HepG2 (cell line): ENCODE measurements around the gene CNTRL. TPM values are rescaled to one million over a fixed set of nuclear protein-coding genes. Genes with fewer than 3 reads are reported as not detected.

Source experiments
- ATAC-seq: fragments of 200-7000 bp; cut with Tn5 transposase; 3 replicates; pipeline ENCODE4 v1.9.1; 2020; ENCODE audit warnings: mild to moderate bottlenecking, moderate library complexity
- BruUV-seq: library from RNA; stranded (reverse); fragments of 400-500 nt; replicated peaks from 2 replicates; lab custom pipeline; 2021; lab: Mats Ljungman, UMichigan
- CTCF ChIA-PET: fragments of 300-600 bp; formaldehyde crosslinking; extraction: SDS; loops from one replicate; lab custom pipeline; 2021; ENCODE audit warnings: low total read pairs, inconsistent platforms, low intra/inter-chr PET ratio; lab: Yijun Ruan, JAX
- POLR2A ChIA-PET: fragments of 350-600 bp; sonication (Branson Sonifier 250); formaldehyde crosslinking; loops from one replicate; lab custom pipeline; 2020; ENCODE audit warnings: antibody characterized with exemption, inconsistent platforms; lab: Yijun Ruan, JAX
- DNase-seq: peaks from one replicate; pipeline ENCODE4 v3.0.0-alpha.2; 2015; ENCODE audit warnings: low spot score
- FAIRE-seq: peaks from 3 replicates; lab custom pipeline; 2011; peaks lifted over from hg19 to GRCh38; lab: Jason Lieb, UNC
- H2AFZ ChIP-seq: one replicate; pipeline ENCODE4 v1.6.1; 2011; ENCODE audit warnings: low read length, inconsistent platforms
- H3K27ac ChIP-seq: fragments of 300-600 bp; 3 replicates; pipeline ENCODE4 v1.8.0; 2011; ENCODE audit warnings: mixed run types, mild to moderate bottlenecking, mixed read lengths, low read length, inconsistent platforms; ENCODE audit not compliant: insufficient read depth; ENCODE audit errors: extremely low read length
- H3K27me3 ChIP-seq, 2 experiments: fragments of 200-600 bp in 1 of 2; 2 replicates in 1 of 2; 3 replicates in 1 of 2; pipeline versions ENCODE4 v1.6.0 to v1.8.0; 2011; ENCODE audit warnings: low read length in 2 of 2, mild to moderate bottlenecking in 2 of 2, moderate library complexity in 2 of 2, inconsistent platforms in 1 of 2; ENCODE audit not compliant: insufficient read depth in 2 of 2, control insufficient read depth in 1 of 2
- H3K36me3 ChIP-seq, 2 experiments: fragments of 200-600 bp in 1 of 2; replicated peaks in 1 of 2; 2 replicates in 1 of 2; 3 replicates in 1 of 2; pipeline versions ENCODE4 v1.5.1 to v1.8.0; 2011; ENCODE audit warnings: low read length in 2 of 2, inconsistent platforms in 1 of 2; ENCODE audit not compliant: insufficient read depth in 2 of 2, control insufficient read depth in 1 of 2
- H3K4me1 ChIP-seq: 2 replicates; pipeline ENCODE4 v1.5.1; 2012; ENCODE audit warnings: low read length, inconsistent platforms; ENCODE audit not compliant: insufficient read depth
- H3K4me2 ChIP-seq: 2 replicates; pipeline ENCODE4 v1.6.0; 2011; ENCODE audit warnings: low read depth, low read length, inconsistent platforms
- H3K4me3 ChIP-seq, 3 experiments: fragments of 200-600 bp in 1 of 3; sonication (generic), shearing (Covaris generic) in 1 of 3; replicated peaks in 1 of 3; 2 replicates each; pipeline ENCODE4 v1.5.1; 2011 to 2016; ENCODE audit warnings: low read length in 3 of 3, inconsistent platforms in 2 of 3, low read depth in 2 of 3, mild to moderate bottlenecking in 2 of 3, control low read depth in 1 of 3, mixed read lengths in 1 of 3; ENCODE audit not compliant: insufficient read depth in 1 of 3
- H3K79me2 ChIP-seq: one replicate; pipeline ENCODE4 v1.6.1; 2011; ENCODE audit warnings: low read length, inconsistent platforms; ENCODE audit not compliant: insufficient read depth
- H3K9ac ChIP-seq: 2 replicates; pipeline ENCODE4 v1.6.0; 2011; ENCODE audit warnings: mild to moderate bottlenecking, low read depth, low read length, inconsistent platforms; ENCODE audit not compliant: insufficient read depth
- H3K9me3 ChIP-seq: 2 replicates; pipeline ENCODE4 v1.5.1; 2012; ENCODE audit warnings: mild to moderate bottlenecking, low read length
- H4K20me1 ChIP-seq: 2 replicates; pipeline ENCODE4 v1.6.0; 2011; ENCODE audit warnings: inconsistent platforms, mild to moderate bottlenecking, low read length, moderate library complexity; ENCODE audit not compliant: insufficient read depth
- BCLAF1 ChIP-seq: fragments of 450-650 bp; IDR thresholded peaks from 2 replicates; pipeline ENCODE4 v1.6.1; 2017; ENCODE audit warnings: mild to moderate bottlenecking
- CEBPB ChIP-seq: IDR thresholded peaks from 2 replicates; pipeline ENCODE4 v1.6.1; 2011; ENCODE audit warnings: low read depth, low read length, improper control_type of control experiment, borderline replicate concordance
- CENPX ChIP-seq: sonication (generic); formaldehyde crosslinking; IDR thresholded peaks from 2 replicates; pipeline ENCODE4 v1.9.0; 2021; ENCODE audit warnings: mild to moderate bottlenecking, missing genetic modification reagents, moderate library complexity
- GATAD2A ChIP-seq: IDR thresholded peaks from 2 replicates; pipeline ENCODE4 v1.6.1; 2016
- NFIB ChIP-seq: sonication (generic); formaldehyde crosslinking; IDR thresholded peaks from 2 replicates; pipeline ENCODE4 v1.9.0; 2021; ENCODE audit warnings: missing genetic modification reagents, mild to moderate bottlenecking, borderline replicate concordance
- NKX3-1 ChIP-seq: sonication (generic); formaldehyde crosslinking; IDR thresholded peaks from 2 replicates; pipeline ENCODE4 v1.5.0; 2020; ENCODE audit warnings: missing genetic modification reagents
- RBM22 ChIP-seq: fragments of 200-400 bp; formaldehyde crosslinking; optimal IDR thresholded peaks from 2 replicates; pipeline ENCODE3; 2017; ENCODE audit warnings: mild to moderate bottlenecking, low read length, moderate library complexity
- TGIF2 ChIP-seq: IDR thresholded peaks from 2 replicates; pipeline ENCODE4 v1.6.1; 2016; ENCODE audit warnings: control low read depth, missing compliant biosample characterization
- USF2 ChIP-seq, 2 experiments: sonication (generic) in 1 of 2; formaldehyde crosslinking in 1 of 2; IDR thresholded peaks; 2 replicates each; pipeline versions ENCODE4 v1.5.1 to v1.6.1; 2011 to 2020; ENCODE audit warnings: borderline replicate concordance in 1 of 2, low read depth in 1 of 2, low read length in 1 of 2, mild to moderate bottlenecking in 1 of 2, missing genetic modification reagents in 1 of 2, moderate library complexity in 1 of 2
- YEATS2 ChIP-seq: sonication (generic); formaldehyde crosslinking; IDR thresholded peaks from 2 replicates; pipeline ENCODE4 v1.4.0; 2020; ENCODE audit warnings: missing genetic modification reagents, borderline replicate concordance
- ZBTB43 ChIP-seq: sonication (generic); formaldehyde crosslinking; conservative IDR thresholded peaks from 2 replicates; pipeline ENCODE4 v1.4.0; 2020; ENCODE audit warnings: missing genetic modification reagents
- ZFX ChIP-seq: sonication (generic); formaldehyde crosslinking; IDR thresholded peaks from 2 replicates; pipeline ENCODE4 v1.4.0; 2020; ENCODE audit warnings: mild to moderate bottlenecking, low read depth, missing genetic modification reagents, moderate library complexity
- ZMAT3 ChIP-seq: sonication (generic); formaldehyde crosslinking; conservative IDR thresholded peaks from 2 replicates; pipeline ENCODE4 v1.7.0; 2021; ENCODE audit warnings: missing genetic modification reagents
- ZNF724P ChIP-seq: sonication (generic); formaldehyde crosslinking; IDR thresholded peaks from 2 replicates; pipeline ENCODE4 v1.8.0; 2022; ENCODE audit warnings: missing genetic modification reagents, borderline replicate concordance
- ZNF747 ChIP-seq: sonication (generic); formaldehyde crosslinking; IDR thresholded peaks from 2 replicates; pipeline ENCODE4 v1.8.1; 2023; ENCODE audit warnings: missing genetic modification reagents, mild to moderate bottlenecking, borderline replicate concordance
- ZNF782 ChIP-seq: sonication (generic); formaldehyde crosslinking; IDR thresholded peaks from 2 replicates; pipeline ENCODE4 v1.4.0; 2020; ENCODE audit warnings: missing genetic modification reagents, mild to moderate bottlenecking, borderline replicate concordance
- ZNF788 ChIP-seq: sonication (generic); formaldehyde crosslinking; IDR thresholded peaks from 2 replicates; pipeline ENCODE4 v1.5.0; 2020; ENCODE audit warnings: mild to moderate bottlenecking, missing genetic modification reagents, borderline replicate concordance
- ZNF850 ChIP-seq: sonication (generic); formaldehyde crosslinking; conservative IDR thresholded peaks from 2 replicates; pipeline ENCODE4 v1.9.0; 2021; ENCODE audit warnings: mild to moderate bottlenecking, missing genetic modification reagents
- WGBS: methylation state at CpG from one replicate; pipeline ENCODE4 v1.1.6; 2017; ENCODE audit warnings: low lambda C conversion rate; 5-methylcytosine and 5-hydroxymethylcytosine counted together
- in situ Hi-C: cut with HindIII; loops from 2 replicates; pipeline ENCODE4 v1.10.0; 2017; ENCODE audit warnings: low pct_unique_long_range_greater_than_20kb; ENCODE audit not compliant: extremely low pct_ligation_motif_present
- intact Hi-C: fragments of 100-400 bp; cut with micrococcal nuclease; formaldehyde crosslinking; loops from one replicate; pipeline ENCODE4 v1.10.0; 2022; ENCODE audit not compliant: unreplicated experiment
- polyA plus RNA-seq, 8 experiments: library from polyadenylated mRNA; depleted of rRNA in 3 of 8; stranded (reverse) in 7 of 8; unstranded in 1 of 8; fragments of >200 nt; fragmentation: Illumina TruSeq in 4 of 8; extraction: Trizol in 4 of 8; gene quantifications; 2 replicates each; pipeline versions ENCODE4 v1.2.1 to v1.2.3, GENCODE V29; 2011 to 2016; ENCODE audit warnings: low read depth in 4 of 8, missing spikeins in 1 of 8, mixed read lengths in 1 of 8; ENCODE audit not compliant: insufficient read depth in 1 of 8
- total RNA-seq, 5 experiments: library from RNA; depleted of rRNA; stranded (reverse); fragments of >200 nt; fragmentation: Illumina TruSeq; extraction: Trizol; gene quantifications; 2 replicates each; pipeline ENCODE4 v1.2.3, GENCODE V29; 2016; ENCODE audit warnings: low read depth in 1 of 5

CNTRL gene
- total and polyA plus RNA-seq, 2 of the 13 experiments (the other 11 are each of a cell fraction or from before 2014, with no cell fraction given) = 7.5 to 11.8 TPM

- CTCF ChIA-PET = interaction anchor here (0.6 kb wide), 1 partner anchor 109 kb away, joined by 3 read pairs; no protein-coding TSS in a partner anchor
- H2AFZ ChIP-seq = no peak overlapping the region
- BruUV-seq = no TSS peak
- H4K20me1 ChIP-seq = peaks cover 18% of the 10 kb centered on the region
- POLR2A ChIA-PET = interaction anchor here (1.2 kb wide), 1 partner anchor 83 kb away, joined by 3 read pairs; no protein-coding TSS in a partner anchor
- ATAC-seq (no peak), FAIRE-seq (no peak), DNase-seq (peak; percentile 65)
- H3K79me2 ChIP-seq = peaks cover 28% of the 10 kb centered on the region
- peaks cover 4% of the 10 kb centered on the region; the same call in 1 of the 2 replicates for H3K9me3 ChIP-seq
- H3K9ac ChIP-seq = no peak overlapping the region
- H3K27me3 ChIP-seq = no peaks in the 10 kb centered on the region; a peak in 1 of 5 replicates
- no peaks in the 10 kb centered on the region for H3K36me3 ChIP-seq
- peaks cover 35% of the 10 kb centered on the region for H3K4me1 ChIP-seq
- in situ Hi-C loops (no loop called here), intact Hi-C loops (no loop called here)
- H3K4me3 ChIP-seq = no peak overlapping the region
- H3K4me2 ChIP-seq = peak overlapping the region; percentile 14; the same call in 1 of the 2 replicates
- H3K27ac ChIP-seq = no peak overlapping the region
- WGBS = 8% methylated on average over 2 of the region's 2 CpGs
- TF ChIP-seq ZNF788 (CRISPR knock-in tag) (no peak), BCLAF1 (no peak), ZNF850 (no peak), ZFX (no peak), ZNF782 (no peak), USF2 (IDR thresholded peaks at IDR 0.05; ENCODE audit: low read depth, low read length) (peak; percentile 59), USF2 (CRISPR knock-in tag; IDR thresholded peaks at IDR 0.05; ENCODE audit: borderline replicate concordance) (peak; percentile 79; the same call in 1 of the 2 replicates), TGIF2 (no peak), ZNF724P (CRISPR knock-in tag) (no peak), ZBTB43 (CRISPR knock-in tag) (no peak), RBM22 (no peak), CENPX (CRISPR knock-in tag) (no peak), ZMAT3 (no peak), CEBPB (peak; percentile 86), NKX3-1 (CRISPR knock-in tag) (no peak), ZNF747 (CRISPR knock-in tag) (no peak), YEATS2 (CRISPR knock-in tag) (no peak), GATAD2A (CRISPR knock-in tag) (peak; percentile 14; the same call in 1 of the 2 replicates), NFIB (CRISPR knock-in tag) (no peak)
These were observed 129.4 kb downstream of the CNTRL start for GRCh38 chr9:121204121-121204520.
